T-helper 2 cell treated with Interferon-gamma antibody and Interleukin-4, amounts not matched to agents 100 ng/mL and 5 ng/mL, for 36 hours (primary cell): ENCODE measurements around the gene GSK3B. TPM values are rescaled to one million over a fixed set of nuclear protein-coding genes. Genes with fewer than 3 reads are reported as not detected.

Source experiments
- intact Hi-C: fragments of 100-400 bp; cut with micrococcal nuclease; formaldehyde crosslinking; loops from one replicate; pipeline ENCODE4 v1.15.1; 2023
- total RNA-seq: library from RNA; stranded (reverse); gene quantifications from 2 replicates; pipeline ENCODE4 v1.2.3, GENCODE V29; 2022

Gene GSK3B
- total RNA-seq, 1 donor from 2014 or later, result 40.8 TPM

DNA sequence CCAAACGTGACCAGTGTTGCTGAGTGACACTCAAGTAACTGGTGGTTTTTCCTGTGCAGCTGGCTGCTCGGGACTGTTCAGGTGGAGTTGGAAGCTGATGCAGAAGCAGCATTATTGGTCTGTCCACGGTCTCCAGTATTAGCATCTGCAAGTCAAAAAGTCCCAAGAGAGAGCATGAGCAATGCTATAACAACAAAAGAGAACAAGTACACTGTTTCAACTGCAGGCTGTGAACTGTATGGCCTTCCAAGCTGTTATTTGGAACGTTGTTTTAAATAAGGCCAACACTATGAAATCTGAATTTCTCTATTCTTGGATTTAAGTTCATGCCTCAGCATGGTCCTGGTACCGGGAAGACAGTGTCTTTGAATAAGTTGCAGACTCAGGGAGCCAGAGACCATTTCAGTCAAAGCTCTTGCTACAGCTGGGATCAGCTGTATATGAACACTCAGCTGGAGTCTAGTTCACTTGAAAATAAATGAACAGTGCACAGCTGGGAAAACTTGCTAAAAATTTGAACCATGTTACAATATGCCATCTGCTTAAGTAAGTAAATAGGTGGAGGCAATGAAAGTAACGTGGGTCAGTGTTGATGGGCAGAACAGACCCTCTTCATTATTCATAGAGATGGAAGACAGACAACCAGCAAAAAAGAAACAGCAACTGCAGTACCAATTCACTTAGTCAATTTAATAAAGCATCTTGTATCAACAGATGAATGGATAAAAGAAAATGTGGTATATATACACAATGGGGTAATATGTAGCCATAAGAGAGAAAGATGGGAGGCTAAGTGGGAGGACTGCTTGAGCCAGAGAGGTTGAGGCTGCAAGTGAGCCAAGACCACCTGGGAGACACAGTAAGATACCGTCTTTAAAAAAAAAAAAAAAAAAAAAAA is 267.3 kb downstream of the GSK3B start:
- intact Hi-C loops, result no loop called here

DNA sequence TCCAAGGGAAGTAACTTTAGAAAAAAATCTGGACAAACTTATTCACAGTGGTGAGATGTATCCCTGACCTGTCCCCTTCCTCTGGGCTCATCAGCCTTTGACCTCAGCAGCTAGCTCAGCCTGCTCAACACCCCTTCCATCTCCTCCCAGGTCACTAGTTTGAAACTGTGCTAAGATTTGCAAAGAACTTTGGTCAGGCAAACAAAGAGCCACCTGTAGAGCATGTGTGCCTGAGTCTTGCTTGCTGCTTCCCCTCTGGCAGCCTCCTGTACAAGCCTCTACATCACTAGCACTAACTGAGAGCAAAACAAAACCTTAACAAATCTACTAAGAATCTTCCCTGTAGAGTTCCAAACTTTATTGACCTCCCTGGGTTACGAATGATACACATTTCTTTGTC is 268.4 kb downstream of the GSK3B start:
- intact Hi-C loops, result no loop called here

GRCh38 chr3:119819806-119820205 is 274.4 kb downstream of the GSK3B start:
- intact Hi-C loops, result loop anchor here (2.0 to 10.0 kb wide), 2 partner anchors 273 to 595 kb away; no protein-coding TSS in a partner anchor

DNA sequence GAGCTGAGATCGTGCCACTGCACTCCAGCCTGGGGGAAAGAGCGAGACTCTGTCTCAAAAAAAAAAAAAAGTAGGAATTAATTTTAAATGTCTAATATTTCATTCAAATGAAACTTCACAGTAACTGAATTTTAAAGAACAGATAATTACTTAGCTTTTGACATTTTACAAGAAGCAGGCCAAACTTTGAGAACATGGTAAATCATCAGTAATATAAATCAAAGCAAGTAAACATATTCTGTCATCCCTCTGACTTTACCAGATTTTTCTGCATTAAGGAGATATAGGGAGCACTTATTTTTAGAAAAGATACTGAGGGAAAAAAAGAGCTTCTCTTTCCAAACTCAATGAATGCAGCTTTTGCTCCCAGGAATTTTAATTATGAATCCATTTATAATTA is 275.3 kb downstream of the GSK3B start:
- intact Hi-C loops, result loop anchor here (10.0 kb wide), 1 partner anchor 596 kb away; no protein-coding TSS in a partner anchor

- intact Hi-C loops, result loop anchor here (10.0 kb wide), 1 partner anchor 597 kb away; no protein-coding TSS in a partner anchor
Measured at GRCh38 chr3:119817583-119818363, 276.5 kb downstream of the GSK3B start.

DNA sequence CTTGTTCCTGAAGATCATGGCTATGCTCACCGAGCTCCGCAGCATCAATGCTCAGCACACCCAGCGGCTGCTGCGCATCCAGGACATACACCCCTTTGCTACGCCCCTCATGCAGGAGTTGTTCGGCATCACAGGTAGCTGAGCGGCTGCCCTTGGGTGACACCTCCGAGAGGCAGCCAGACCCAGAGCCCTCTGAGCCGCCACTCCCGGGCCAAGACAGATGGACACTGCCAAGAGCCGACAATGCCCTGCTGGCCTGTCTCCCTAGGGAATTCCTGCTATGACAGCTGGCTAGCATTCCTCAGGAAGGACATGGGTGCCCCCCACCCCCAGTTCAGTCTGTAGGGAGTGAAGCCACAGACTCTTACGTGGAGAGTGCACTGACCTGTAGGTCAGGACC is 277.2 kb downstream of the GSK3B start:
- intact Hi-C loops, result loop anchor here (10.0 kb wide), 1 partner anchor 598 kb away; no protein-coding TSS in a partner anchor

DNA sequence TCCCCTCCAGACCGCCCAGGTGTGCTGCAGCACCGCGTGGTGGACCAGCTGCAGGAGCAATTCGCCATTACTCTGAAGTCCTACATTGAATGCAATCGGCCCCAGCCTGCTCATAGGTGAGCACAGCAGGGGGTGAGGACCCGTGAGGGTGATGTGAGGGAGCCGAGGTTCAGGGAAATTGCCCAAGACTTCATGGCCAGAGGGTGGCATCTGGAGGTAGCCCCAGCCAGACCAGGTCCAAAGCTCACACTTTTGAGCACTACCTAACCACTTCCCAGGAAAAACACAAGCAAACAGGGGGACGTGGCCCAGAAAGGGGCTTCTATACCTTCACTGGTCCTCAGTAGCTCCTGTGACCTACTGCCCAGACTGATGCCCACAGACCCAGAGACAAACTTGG is 278.5 kb downstream of the GSK3B start:
- intact Hi-C loops, result loop anchor here (10.0 kb wide), 1 partner anchor 599 kb away; no protein-coding TSS in a partner anchor

GRCh38 chr3:119812491-119813058 is 281.7 kb downstream of the GSK3B start:
- intact Hi-C loops, result loop anchor here (10.0 kb wide), 1 partner anchor 602 kb away; no protein-coding TSS in a partner anchor

DNA sequence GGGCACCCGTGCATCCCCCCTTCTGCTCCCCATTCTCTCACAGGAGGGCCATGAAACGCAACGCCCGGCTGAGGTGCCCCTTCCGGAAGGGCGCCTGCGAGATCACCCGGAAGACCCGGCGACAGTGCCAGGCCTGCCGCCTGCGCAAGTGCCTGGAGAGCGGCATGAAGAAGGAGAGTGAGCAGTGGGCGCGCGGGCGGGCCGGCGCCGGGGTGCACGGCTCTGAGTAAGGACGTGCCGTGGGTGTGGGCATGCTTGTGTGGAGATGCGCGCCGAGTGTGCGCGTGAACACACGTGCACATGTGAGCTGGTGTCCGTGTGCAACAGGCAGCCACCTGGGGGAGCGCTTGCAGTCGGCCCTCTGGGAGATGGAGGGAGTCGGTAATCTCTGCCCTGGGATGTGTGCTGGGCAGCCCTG is 284.2 kb downstream of the GSK3B start:
- intact Hi-C loops, result loop anchor here (10.0 kb wide), 1 partner anchor 605 kb away; no protein-coding TSS in a partner anchor

DNA sequence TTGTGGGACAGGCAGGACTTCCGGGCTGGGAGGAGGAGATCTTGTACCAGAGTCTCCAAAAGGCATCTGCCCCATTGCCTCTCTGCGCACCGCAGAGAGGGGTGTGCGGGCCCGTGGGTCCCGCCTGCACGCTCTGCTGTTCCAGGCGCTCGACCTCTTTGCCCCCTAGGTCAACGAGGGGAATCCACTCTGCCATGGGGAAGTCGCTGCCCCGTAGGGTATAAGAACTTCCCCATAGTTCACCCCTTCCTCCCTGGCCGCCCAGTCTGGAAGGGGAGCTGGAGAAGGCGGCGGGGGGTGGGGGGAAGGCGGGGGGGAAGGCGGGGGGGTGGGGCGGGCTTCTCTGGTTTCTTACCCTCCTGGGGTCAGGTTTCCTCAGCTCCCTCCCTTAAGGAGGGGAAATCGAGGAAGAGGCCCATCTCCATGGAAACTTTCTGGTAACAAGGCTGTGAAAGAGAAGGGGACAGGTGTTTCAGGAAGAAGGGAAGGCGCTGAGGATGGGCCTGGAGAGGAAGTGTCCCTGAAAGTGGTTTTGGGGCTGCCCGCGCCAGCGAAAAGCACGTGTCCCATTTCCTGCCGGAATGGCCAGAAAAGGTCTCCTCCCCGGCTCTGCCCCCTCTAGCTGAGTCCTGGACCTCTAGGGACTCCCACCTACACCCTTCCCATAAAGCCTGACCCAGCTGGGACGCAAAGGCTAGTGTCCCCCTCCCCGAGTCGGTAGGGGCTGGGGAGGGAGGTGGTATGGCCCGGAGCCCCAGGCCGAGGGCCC is 284.8 kb downstream of the GSK3B start:
- intact Hi-C loops, result loop anchor here (10.0 kb wide), 1 partner anchor 605 kb away; no protein-coding TSS in a partner anchor

- intact Hi-C loops, result no loop called here
Measured at GRCh38 chr3:119808843-119809242, 285.4 kb downstream of the GSK3B start.

DNA sequence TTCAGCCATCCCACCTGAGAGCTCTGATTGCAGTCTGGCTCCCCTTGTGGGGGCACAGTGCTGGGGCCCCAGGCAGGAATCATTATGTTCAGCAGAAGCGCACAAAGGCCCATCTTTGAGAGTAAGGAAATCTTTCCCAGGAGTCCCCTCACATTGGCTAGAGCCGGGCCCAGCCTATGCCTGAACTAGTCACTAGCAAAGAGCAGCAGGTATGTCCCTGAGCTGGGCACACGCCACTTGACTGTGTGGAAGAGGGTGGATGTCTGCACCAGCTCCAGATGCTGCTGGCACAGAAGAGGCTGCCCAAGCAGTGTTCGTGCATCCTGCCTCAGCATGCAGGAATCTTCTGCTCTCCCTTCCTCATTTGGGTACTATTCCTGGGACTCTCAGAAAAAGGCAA is 286.0 kb downstream of the GSK3B start:
- intact Hi-C loops, result no loop called here

GRCh38 chr3:119800844-119801243 is 293.4 kb downstream of the GSK3B start:
- intact Hi-C loops, result no loop called here

GRCh38 chr3:119796785-119797184 is 297.5 kb downstream of the GSK3B start:
- intact Hi-C loops, result no loop called here

DNA sequence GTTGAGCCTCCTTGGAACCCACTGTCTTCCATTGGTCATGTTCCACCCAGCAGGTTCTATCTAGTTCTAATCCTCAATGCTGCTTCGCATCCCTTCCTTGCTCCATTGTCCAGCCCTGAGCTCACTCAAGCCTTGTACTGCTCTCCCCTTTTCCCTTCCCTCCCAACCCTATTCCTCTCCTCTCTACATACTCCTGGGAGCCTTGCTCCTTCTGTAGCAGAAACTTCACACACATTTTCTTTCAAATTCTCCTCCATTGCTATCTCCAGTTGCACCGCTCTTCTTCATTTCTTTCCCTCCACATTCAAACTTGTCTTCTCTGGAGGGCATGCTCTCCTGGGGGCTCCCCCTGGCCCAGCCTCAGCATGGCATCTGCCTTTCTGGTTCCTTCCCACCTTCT is 297.9 kb downstream of the GSK3B start:
- intact Hi-C loops, result no loop called here

- intact Hi-C loops, result no loop called here
Measured at GRCh38 chr3:119795849-119796248, 298.4 kb downstream of the GSK3B start.

DNA sequence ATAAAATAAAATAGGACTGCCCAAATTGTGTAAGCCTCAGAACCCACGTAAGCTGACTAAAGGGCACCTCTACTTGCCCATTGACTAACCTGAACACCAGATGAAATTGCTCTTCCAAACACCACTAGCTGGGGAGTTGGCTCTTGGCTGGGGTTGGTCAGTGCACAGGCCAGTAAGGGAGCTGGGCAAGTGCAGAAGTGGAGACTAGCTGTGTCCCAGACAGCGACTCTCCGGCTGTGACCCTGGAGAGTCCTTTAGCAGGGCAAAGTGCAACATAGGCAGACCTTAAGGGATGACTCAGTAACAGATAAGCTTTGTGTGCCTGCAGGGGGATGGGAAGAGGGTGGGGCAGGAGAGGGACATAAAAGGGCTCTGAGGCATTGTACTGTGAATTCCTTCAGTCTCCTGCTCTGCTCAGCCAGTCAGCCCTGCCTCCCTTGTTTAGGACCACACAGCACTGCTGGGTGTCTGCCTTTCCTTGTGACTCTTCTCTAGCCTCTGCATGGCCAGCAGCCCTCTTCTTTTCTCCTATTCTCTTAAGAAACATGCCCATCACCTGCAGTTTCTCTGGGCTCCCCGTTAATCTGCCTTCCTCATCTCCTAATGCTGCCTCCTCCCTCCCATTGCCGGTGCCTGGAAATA is 299.2 kb downstream of the GSK3B start:
- intact Hi-C loops, result no loop called here

DNA sequence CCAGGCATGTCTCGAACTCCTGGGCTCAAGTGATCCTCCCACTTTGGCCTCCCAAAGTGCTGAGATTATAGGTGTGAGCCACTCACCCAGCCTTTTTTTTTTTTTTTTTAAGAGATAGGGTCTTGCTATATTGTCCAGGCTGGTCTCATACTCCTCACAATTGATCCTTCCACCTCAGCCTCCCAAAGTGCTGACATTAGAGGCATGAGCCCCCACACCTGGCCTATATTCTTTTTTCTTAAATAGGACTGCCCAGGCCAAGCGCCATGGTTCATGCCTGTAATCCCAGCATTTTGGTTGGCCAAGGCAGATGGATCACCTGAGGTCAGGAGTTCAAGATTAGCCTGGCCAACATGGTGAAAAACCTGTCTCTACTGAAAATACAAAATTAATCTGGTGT is 299.8 kb downstream of the GSK3B start:
- intact Hi-C loops, result no loop called here

- intact Hi-C loops, result no loop called here
Measured at GRCh38 chr3:119792270-119792669, 302.0 kb downstream of the GSK3B start.

- intact Hi-C loops, result no loop called here
Measured at GRCh38 chr3:119790369-119790768, 303.9 kb downstream of the GSK3B start.
